ENCODE data around the gene HHIPL1.
"Not testable (repeated sequence)": the region's sequence is repeated elsewhere in the genome, so short reads cannot be mapped to it uniquely, and the experiment has no call there.

HHIPL1 gene

DNA sequence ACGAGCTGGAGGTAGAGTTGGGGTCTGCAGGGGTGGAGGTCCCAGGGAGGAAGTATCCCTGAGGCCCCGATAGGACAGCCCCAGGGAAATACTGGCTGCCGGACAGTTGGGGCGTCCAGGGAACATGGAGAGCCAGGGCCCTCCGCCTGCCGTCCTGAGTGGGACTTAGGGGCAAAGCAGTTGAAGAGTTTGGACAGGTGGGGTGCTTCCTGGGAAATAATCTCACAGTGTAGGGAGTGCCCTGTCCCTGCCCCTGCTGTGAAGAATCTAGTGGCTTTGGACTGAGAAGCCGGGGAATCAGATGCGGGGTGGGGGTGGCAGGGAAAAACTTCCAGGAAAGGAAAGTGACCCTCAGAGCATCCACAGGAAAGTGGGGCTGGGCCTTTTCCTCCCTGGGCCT lies 9.8 kb upstream of the HHIPL1 start:
- no peak overlapping the region for H3K4me2 ChIP-seq (ENCODE audit: low read depth, low read length, poor library complexity, severe bottlenecking)
- H3K9me3 ChIP-seq (ENCODE audit: insufficient read depth, low read depth, low read length) = no peaks in the 10 kb centered on the region
- no peaks in the 10 kb centered on the region for H3K36me3 ChIP-seq (ENCODE audit: insufficient read depth, low read length)
- no peaks in the 10 kb centered on the region for H3K79me2 ChIP-seq (ENCODE audit: insufficient read depth, low read length)
- no peaks in the 10 kb centered on the region for H3K27me3 ChIP-seq (ENCODE audit: insufficient read depth, low read length, poor library complexity, severe bottlenecking)
- no peak overlapping the region for H3K9ac ChIP-seq (ENCODE audit: low read depth, low read length, poor library complexity, severe bottlenecking)
- no peaks in the 10 kb centered on the region for H3F3A ChIP-seq (ENCODE audit: low read depth)
- TF ChIP-seq EZH2phosphoT487 (IDR thresholded peaks at IDR 0.05; ENCODE audit: borderline replicate concordance) = no peak
- TF ChIP-seq, protein P1, sequence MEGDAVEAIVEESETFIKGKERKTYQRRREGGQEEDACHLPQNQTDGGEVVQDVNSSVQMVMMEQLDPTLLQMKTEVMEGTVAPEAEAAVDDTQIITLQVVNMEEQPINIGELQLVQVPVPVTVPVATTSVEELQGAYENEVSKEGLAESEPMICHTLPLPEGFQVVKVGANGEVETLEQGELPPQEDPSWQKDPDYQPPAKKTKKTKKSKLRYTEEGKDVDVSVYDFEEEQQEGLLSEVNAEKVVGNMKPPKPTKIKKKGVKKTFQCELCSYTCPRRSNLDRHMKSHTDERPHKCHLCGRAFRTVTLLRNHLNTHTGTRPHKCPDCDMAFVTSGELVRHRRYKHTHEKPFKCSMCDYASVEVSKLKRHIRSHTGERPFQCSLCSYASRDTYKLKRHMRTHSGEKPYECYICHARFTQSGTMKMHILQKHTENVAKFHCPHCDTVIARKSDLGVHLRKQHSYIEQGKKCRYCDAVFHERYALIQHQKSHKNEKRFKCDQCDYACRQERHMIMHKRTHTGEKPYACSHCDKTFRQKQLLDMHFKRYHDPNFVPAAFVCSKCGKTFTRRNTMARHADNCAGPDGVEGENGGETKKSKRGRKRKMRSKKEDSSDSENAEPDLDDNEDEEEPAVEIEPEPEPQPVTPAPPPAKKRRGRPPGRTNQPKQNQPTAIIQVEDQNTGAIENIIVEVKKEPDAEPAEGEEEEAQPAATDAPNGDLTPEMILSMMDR (conservative IDR thresholded peaks at IDR 0.05; ENCODE audit: low read length) = no peak
- no peak overlapping the region for H2AFZ ChIP-seq (ENCODE audit: low read length)
- no peaks in the 10 kb centered on the region for H3K9me2 ChIP-seq (replicated peaks; ENCODE audit: low read depth, low read length)
- no peaks in the 10 kb centered on the region for H3K4me1 ChIP-seq (ENCODE audit: insufficient read depth, low read length, poor library complexity, severe bottlenecking)
- no peaks in the 10 kb centered on the region for H4K20me1 ChIP-seq (ENCODE audit: insufficient read depth, low read length, poor library complexity, severe bottlenecking)
- no peak overlapping the region for H3K4me3 ChIP-seq (ENCODE audit: low read length, poor library complexity, severe bottlenecking)

- no peak overlapping the region for H3K4me2 ChIP-seq (ENCODE audit: low read depth, low read length, poor library complexity, severe bottlenecking)
- no peaks in the 10 kb centered on the region for H3K36me3 ChIP-seq (ENCODE audit: insufficient read depth, low read length)
- H3K9me2 ChIP-seq (replicated peaks; ENCODE audit: low read depth, low read length) = no peaks in the 10 kb centered on the region
- no peaks in the 10 kb centered on the region for H3K4me1 ChIP-seq (ENCODE audit: insufficient read depth, low read length, poor library complexity, severe bottlenecking)
- H3K27me3 ChIP-seq (ENCODE audit: insufficient read depth, low read length, poor library complexity, severe bottlenecking) = no peaks in the 10 kb centered on the region
- no peak overlapping the region for H3K9ac ChIP-seq (ENCODE audit: low read depth, low read length, poor library complexity, severe bottlenecking)
- H3K79me2 ChIP-seq (ENCODE audit: insufficient read depth, low read length) = no peaks in the 10 kb centered on the region
- no peak overlapping the region for H3K4me3 ChIP-seq (ENCODE audit: low read length, poor library complexity, severe bottlenecking)
- H4K20me1 ChIP-seq (ENCODE audit: insufficient read depth, low read length, poor library complexity, severe bottlenecking) = no peaks in the 10 kb centered on the region
- TF ChIP-seq, protein P1 (conservative IDR thresholded peaks at IDR 0.05; ENCODE audit: low read length) = no peak
- no peak for TF ChIP-seq EZH2phosphoT487 (IDR thresholded peaks at IDR 0.05; ENCODE audit: borderline replicate concordance)
- H2AFZ ChIP-seq (ENCODE audit: low read length) = no peak overlapping the region
- H3F3A ChIP-seq (ENCODE audit: low read depth) = no peaks in the 10 kb centered on the region
- no peaks in the 10 kb centered on the region for H3K9me3 ChIP-seq (ENCODE audit: insufficient read depth, low read depth, low read length)
These were observed 8.4 kb upstream of the HHIPL1 start for GRCh38 chr14:99636487-99636886.

GRCh38 chr14:99637624-99638023 lies 7.3 kb upstream of the HHIPL1 start:
- Histone ChIP-seq H3K27me3 (ENCODE audit: insufficient read depth, low read length, poor library complexity, severe bottlenecking) (no peaks in the 10 kb centered on the region), H3K4me3 (ENCODE audit: low read length, poor library complexity, severe bottlenecking) (no peak overlapping the region), H3K9ac (ENCODE audit: low read depth, low read length, poor library complexity, severe bottlenecking) (no peak overlapping the region), H3K36me3 (ENCODE audit: insufficient read depth, low read length) (no peaks in the 10 kb centered on the region), H3K4me2 (ENCODE audit: low read depth, low read length, poor library complexity, severe bottlenecking) (no peak overlapping the region), H4K20me1 (ENCODE audit: insufficient read depth, low read length, poor library complexity, severe bottlenecking) (no peaks in the 10 kb centered on the region), H3K4me1 (ENCODE audit: insufficient read depth, low read length, poor library complexity, severe bottlenecking) (no peaks in the 10 kb centered on the region), H3K79me2 (ENCODE audit: insufficient read depth, low read length) (no peaks in the 10 kb centered on the region), H3F3A (ENCODE audit: low read depth) (no peaks in the 10 kb centered on the region), H2AFZ (ENCODE audit: low read length) (no peak overlapping the region), H3K9me3 (ENCODE audit: insufficient read depth, low read depth, low read length) (no peaks in the 10 kb centered on the region), H3K9me2 (replicated peaks; ENCODE audit: low read depth, low read length) (no peaks in the 10 kb centered on the region)
- TF ChIP-seq, protein P1 (conservative IDR thresholded peaks at IDR 0.05; ENCODE audit: low read length) = no peak
- TF ChIP-seq EZH2phosphoT487 (IDR thresholded peaks at IDR 0.05; ENCODE audit: borderline replicate concordance) = no peak

DNA sequence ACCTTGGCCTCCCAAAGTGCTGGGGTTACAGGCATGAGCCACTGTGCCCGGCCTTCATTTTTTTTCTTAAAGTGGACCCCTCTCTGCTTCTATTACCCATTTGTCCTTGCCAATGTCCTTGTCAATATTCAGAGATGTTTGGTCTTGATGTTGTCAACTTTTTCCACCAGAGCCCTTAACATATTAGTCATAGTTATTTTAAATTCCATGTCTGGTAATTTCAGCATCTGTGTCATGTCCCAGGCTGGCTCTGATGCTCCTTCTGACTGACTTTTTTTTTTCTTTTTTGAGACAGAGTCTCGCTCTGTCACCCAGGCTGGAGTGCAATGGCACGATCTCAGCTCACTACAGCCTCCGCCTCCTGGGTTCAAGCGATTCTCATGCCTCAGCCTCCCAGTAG lies 2.2 kb upstream of the HHIPL1 start:
- not testable (repeated sequence) for H3K36me3 ChIP-seq (ENCODE audit: insufficient read depth, low read length); H3K9me3 ChIP-seq (ENCODE audit: insufficient read depth, low read depth, low read length); H2AFZ ChIP-seq (ENCODE audit: low read length); H4K20me1 ChIP-seq (ENCODE audit: insufficient read depth, low read length, poor library complexity, severe bottlenecking); H3K4me3 ChIP-seq (ENCODE audit: low read length, poor library complexity, severe bottlenecking); H3K27me3 ChIP-seq (ENCODE audit: insufficient read depth, low read length, poor library complexity, severe bottlenecking); H3K79me2 ChIP-seq (ENCODE audit: insufficient read depth, low read length); H3K4me2 ChIP-seq (ENCODE audit: low read depth, low read length, poor library complexity, severe bottlenecking); H3K4me1 ChIP-seq (ENCODE audit: insufficient read depth, low read length, poor library complexity, severe bottlenecking); H3F3A ChIP-seq (ENCODE audit: low read depth); H3K9me2 ChIP-seq (replicated peaks; ENCODE audit: low read depth, low read length); H3K9ac ChIP-seq (ENCODE audit: low read depth, low read length, poor library complexity, severe bottlenecking)

Data from Loucy (cell line).